ENCODE data around the gene ADCY9. TPM values are rescaled to one million over a fixed set of nuclear protein-coding genes. Genes with fewer than 3 reads are reported as not detected.
"Not testable (repeated sequence)": the region's sequence is repeated elsewhere in the genome, so short reads cannot be mapped to it uniquely, and the experiment has no call there.

The ADCY9 gene
- polyA plus RNA-seq, 3 donors: 7.0 to 8.4 (median 8.2) TPM

DNA sequence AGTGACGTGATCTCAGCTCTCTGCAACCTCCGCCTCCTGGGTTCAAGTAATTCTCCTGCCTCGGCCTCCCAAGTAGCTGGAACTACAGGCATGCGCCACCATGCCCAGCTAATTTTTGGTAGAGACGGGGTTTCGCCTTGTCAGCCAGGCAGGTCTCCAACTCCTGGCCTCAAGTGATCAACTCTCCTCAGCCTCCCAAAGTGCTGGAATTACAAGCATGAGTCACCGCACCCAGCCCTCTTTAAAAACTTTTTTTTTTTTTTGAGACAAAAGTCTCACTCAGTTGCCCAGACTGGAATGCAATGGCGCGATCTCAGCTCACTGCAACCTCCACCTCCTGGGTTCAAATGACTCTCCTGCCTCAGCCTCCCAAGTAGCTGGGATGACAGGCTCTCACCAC lies 43.1 kb downstream of the ADCY9 start:
- DNase-seq (ENCODE audit: low read depth in 3 of 3, low spot score in 2 of 3): not testable (repeated sequence)

DNA sequence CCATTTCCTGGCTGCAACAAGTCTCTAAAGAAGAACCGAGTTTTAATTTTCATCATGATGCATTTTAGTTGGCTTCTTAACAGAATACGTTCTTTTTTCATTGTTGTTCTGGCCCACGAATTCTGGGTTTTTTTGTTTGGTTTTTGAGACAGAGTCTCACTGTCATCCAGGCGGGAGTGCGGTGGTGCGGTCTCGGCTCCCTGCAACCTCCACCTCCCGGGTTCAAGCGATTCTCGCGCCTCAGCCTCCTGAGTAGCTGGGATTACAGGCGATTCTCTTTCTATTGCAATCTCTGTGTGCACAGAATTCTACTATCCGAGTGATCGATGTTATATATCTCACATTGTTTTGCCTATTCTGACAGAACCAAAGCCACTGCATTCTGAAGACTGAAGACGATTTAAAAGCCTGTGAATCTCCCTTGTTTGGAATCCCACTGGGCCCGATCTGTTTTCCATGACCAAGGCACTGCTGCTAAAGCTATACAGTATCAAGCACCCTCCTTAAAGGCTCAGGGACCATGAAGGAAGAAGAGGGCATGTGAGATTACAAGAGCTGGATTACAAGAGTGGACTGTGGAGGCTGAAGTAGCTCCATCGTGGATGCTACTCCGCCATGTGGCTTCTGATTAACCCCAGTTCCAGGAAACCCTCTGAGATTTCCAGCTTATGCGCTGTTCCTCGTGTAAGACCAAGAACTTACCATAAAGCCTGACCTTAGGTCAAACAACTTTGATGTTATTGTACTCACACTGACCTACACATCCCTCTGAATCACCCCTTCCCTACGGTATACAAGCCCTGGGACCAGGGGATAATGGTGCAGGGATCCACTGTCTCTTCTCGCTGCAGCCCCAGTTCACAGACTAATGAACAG lies 44.3 kb downstream of the ADCY9 start:
- no peak for DNase-seq (ENCODE audit: low read depth in 3 of 3, low spot score in 2 of 3)

DNA sequence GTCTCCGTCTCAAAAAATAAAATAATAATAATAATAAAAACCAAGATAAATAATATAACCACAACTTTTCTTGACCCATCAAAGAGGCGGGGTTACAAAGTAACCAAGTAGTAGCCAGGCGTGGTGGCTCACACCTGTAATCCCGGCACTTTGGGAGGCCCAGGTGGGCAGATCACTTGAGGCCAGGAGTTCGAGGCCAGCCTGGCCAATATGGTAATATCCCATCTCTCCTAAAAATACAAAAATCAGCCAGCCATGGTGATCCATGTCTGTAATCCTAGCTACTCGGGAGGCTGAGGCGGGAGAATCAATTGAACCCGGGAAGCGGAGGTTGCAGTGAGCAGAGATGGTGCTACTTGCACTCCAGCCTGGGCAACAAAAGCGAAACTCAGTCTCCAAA lies 45.3 kb downstream of the ADCY9 start:
- no peak for DNase-seq (ENCODE audit: low read depth in 3 of 3, low spot score in 2 of 3)

DNA sequence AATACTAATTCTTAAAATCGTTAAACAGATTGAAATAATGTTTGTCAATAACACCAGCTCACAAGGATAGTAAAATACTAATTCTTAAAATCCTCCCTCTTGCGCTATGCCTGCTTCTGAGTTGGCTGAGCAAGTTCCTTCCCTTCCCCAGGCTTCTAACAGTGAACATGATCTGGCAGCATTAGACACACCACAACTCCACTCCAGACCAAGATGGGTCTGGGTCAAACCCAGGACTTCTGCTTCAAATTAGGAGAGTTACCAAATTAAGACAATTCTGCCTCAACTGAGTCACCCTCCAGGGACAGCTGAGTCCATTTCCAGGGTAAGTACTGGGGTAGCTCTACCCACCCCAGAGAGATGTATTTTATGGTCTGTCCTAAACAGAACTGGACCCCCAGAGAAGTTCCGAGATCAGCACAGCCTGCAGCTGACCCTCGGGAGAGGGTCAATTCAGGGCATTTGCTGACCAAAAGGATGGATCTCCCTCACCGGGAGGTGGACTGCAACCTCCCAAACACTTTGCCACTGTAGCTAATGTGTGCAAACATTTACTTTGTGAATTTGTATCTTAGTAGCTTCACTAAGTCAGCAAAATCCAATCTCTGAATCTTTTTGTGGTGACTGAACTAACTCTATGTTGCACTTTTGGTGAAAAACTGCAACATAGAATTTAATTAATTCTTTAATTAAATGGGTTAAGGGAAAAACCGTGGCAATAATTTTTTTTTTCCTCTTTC lies 48.8 kb downstream of the ADCY9 start:
- DNase-seq (ENCODE audit: low read depth in 3 of 3, low spot score in 2 of 3): no peak

DNA sequence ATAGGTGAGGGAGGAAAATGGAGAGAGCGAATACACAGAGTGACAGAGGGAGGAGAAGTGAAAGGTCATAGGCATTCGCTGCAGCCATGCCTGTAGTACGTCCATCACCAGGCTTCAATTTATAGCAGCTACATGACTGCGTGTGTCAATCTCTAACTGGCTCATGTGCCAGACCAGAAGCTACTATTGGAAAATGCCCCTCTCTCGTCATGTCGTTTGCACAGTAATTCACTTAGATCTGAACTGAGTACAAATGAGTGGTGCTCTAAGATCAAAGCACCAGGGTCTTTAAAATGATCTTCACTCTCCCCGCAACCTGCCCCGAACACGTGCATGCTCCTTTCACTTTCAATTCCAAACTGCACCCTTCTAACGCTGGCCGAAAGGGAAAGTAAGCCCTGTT lies 51.3 kb downstream of the ADCY9 start:
- no peak for DNase-seq (ENCODE audit: low read depth in 3 of 3, low spot score in 2 of 3)

DNA sequence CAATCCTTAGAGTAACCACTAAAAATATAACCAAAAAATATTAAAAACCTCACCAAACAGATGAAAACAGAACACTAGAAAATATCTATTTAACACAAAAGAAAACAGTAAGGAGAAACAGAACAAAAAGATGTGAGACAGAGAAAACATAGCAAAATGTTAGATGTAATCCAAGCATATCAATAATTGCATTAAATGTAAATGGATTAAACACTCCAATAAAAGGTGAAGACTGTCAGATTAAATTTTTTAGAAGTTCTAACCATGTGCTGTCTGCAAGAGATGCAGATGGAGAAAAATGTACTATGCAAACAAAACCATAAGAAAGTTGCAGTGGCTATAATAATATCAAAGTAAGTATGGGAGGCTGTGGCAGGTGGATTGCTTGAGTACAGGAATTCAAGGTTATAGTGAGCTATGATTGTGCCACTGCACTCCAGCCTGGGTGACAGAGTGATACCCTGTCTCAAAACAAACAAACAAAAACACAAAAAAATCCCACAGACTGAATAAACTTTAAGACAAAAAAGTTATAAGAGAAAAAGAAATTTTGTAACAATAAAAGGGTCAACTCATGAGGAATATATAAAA lies 53.9 kb downstream of the ADCY9 start:
- no peak for DNase-seq (ENCODE audit: low read depth in 3 of 3, low spot score in 2 of 3)

DNA sequence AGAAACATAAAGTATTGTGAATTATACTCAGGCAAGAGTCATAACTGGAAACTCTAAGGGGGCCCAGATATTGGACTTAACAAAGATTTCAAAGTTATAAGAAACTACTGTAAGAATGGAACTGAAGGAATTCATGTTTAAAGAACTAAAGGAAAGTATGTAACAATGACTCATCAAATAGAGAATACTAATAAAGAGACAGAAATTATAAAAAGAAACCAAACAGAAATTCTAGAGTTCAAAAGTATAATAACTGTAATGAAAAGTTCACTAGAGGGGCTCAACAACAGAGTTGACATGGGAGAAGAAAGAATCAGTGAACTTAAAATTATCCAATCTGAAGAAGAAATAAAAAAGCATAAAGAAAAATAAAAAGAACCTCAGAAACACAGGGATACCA lies 55.4 kb downstream of the ADCY9 start:
- DNase-seq (ENCODE audit: low read depth in 3 of 3, low spot score in 2 of 3): no peak

DNA sequence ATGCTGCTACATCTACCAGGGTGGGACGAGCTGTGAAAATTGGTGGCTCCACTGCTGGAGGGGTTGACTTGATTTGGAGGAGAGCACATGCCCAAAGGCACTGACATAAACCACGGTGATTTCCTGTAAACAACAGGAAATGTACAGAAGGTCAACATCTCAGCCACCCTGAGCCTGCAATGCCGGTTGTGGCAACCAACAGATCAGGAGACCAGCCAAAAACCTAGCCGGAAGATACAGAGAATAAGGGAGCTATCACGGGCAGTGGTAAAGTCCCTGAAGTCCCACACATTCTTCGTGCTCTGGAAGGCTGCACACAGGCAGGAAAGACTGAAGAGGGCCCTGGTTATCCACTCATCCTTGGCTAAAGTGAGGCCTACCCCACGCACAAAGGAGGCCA lies 56.2 kb downstream of the ADCY9 start:
- DNase-seq (ENCODE audit: low read depth in 3 of 3, low spot score in 2 of 3): no peak

DNA sequence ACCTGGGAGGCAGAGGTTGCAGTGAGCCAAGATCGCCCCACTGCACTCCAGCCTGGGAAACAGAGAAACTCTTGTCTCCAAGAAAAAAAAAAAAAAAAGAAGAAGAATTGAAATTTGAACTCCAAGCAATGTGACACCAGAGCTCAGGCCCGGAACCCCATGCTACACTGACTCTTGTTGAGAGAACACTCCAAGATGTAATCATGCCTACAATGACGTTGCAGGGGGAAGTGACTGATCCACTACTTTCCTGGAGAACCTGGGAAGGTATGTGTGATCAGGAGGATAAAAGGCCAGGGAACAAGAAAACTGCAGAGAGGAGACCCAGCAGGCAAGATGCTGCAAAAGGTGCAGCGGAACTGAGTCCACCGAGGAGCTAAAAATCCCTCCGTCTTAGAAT lies 57.9 kb downstream of the ADCY9 start:
- no peak for DNase-seq (ENCODE audit: low read depth in 3 of 3, low spot score in 2 of 3)

DNA sequence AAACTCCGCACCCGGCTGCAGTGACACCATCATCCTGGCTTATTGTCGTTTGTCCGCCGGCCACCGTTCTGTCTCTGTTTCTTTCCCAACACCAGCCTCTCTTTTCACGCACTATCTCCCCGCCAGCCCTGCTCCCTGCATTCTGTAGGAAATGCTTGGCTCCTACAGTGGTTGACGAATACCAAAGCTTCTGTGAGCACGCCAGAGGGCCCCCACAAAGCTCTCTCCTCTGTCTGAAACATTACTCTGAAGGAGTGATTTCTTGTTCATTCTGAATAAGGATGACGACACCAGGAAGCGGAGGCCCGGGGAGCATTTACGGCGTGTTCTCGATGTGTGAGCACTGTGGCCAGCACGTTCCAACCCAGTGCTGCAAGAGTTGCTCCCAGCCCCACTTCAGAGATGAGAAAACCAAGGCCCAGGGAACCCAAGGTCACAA lies 58.8 kb downstream of the ADCY9 start:
- DNase-seq (ENCODE audit: low read depth in 3 of 3, low spot score in 2 of 3): no peak

DNA sequence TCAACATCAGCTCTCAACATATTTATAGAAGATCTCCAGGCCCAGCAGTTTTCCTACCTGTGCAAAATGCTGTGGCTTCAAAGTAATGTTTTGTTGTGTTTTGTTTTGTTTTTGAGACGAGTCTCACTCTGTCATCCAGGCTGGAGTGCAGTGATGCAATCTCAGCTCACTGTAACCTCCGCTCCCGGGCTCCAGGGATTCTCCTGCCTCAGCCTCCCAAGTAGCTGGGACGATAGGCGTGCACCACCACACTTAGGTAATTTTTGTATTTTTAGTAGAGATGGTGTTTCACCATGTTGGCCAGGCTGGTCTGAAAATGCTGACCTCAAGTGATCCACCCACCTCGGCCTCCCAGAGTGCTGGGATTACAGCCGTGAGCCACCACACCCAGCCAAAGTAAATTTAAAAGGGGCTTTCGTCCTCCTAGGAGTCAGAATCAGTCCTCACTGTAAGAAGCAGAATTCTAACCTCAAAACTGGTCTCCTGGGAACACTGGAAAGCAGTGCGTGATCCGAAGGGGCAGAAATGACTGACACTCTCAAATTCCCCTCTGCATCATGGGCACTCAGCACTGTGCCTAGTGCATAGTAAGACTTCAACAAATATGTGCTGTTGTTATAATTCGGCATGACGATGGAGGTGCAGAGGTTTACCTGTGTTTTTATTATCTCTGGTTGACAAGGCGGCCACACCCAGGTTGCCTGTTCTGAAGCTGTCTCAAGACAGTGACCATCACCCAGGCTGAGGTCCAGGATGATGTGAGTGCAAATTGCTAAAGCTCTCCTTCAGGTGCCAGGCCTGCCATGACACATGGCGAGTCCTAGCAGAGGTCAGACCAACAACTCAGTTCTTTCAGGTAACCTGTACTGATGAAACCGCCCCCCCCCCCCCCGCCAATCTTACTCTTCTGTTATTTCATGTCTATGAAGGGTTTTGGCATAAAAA lies 59.8 kb downstream of the ADCY9 start:
- no peak for DNase-seq (ENCODE audit: low read depth in 3 of 3, low spot score in 2 of 3)

DNA sequence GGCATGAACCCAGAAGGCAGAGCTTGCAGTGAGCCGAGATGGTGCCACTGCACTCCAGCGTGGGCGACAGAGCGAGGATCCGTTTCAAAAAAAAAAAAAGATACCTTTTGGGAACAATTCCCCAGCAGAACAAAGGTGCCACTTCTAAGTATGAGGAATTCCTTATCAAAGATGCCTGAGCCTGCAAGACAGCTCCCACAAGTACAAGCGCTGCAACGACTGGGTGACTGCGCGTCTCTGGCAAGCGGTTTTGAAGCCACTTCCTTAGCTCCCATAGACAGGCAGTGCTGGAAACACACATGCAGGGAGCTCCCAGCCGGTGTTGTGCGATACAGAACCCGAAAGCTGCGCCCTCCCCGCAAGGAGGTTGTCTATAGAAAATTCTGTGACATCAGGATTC lies 60.5 kb downstream of the ADCY9 start:
- DNase-seq (ENCODE audit: low read depth in 3 of 3, low spot score in 2 of 3): no peak

DNA sequence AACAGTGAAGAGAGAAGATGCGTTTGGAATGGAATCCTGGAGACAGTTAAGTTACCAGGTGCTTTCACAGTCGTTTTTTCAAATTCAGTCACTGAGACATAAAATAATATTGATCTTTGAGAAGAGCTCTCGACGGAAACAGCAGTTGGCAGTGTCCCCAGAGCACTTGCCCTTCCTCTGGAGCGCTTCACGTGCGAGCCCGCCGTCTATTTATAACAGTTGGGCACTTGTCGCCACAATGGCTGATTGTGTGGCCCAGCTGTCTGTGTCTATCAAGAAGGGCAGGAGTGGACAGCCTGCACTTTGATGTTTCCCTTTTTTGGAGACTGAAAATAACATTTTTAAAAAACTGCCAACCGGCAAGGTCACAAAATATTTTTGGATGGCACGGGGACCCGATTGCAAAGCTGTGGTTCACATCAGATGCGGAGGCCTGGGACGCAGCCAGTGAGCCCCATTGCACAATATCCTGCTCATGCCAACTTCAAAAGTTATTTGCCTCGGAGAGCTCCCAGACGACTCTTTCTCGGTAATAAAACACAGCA lies 62.9 kb downstream of the ADCY9 start:
- DNase-seq (ENCODE audit: low read depth in 3 of 3, low spot score in 2 of 3): no peak

DNA sequence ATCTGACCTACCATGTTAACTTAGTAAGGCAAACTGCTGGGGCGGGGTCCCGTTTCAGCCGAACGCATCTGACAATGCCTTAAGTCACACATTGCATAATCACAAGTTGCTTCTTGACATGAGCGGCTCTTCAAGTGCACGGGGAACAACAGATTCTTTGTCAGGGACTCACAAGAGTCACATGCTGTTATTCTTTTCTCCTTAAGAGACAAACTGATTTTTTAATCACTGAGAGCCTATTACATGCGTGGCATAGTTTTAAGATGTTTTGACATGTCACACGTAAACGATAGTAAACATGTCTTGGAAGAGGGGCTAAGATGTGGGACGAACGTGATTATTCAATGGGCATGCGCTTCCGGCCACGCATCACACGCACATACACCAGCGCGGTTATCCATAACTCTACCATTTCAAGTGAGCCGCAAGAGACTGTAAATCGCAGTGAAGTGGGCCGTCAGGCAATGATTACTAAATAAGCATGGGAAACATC lies 63.4 kb downstream of the ADCY9 start:
- no peak for DNase-seq (ENCODE audit: low read depth in 3 of 3, low spot score in 2 of 3)

DNA sequence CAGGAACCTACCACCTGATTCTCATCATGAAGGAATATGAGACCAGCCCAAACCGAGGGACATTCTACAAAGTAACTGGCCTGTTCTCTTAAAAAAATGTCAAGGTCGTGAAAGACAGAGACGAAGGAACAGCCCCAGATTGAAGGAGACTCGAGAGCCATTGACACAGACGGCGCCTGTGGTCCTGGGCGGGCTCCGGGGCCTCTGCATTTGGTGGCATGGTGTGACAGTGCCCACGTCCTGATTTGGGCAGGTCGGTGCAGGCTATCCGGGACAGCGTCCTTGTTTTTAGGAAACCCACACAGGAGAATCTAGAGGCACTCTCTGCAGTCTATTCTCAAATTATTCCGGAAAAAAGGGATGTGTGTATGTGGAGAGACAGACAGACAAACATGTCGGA lies 64.1 kb downstream of the ADCY9 start:
- no peak for DNase-seq (ENCODE audit: low read depth in 3 of 3, low spot score in 2 of 3)

DNA sequence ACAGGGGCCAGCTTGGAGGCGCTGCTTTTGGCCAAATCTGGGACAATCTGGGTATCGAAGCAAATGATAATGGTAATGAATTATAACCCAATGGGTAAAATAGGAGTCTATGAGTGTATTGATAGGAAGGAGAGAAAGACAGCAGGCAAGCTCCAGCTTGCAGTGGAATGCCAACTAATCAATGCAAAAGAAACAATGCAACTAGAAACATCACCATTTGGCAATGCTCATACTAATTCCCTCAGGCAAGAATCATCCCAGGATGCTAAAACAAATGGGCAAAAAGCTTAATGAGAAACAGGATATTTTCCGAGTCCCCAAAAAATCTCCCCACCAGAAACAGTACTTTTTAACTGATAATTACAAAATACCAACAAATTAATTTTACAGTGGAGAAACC lies 64.7 kb downstream of the ADCY9 start:
- DNase-seq (ENCODE audit: low read depth in 3 of 3, low spot score in 2 of 3): no peak

DNA sequence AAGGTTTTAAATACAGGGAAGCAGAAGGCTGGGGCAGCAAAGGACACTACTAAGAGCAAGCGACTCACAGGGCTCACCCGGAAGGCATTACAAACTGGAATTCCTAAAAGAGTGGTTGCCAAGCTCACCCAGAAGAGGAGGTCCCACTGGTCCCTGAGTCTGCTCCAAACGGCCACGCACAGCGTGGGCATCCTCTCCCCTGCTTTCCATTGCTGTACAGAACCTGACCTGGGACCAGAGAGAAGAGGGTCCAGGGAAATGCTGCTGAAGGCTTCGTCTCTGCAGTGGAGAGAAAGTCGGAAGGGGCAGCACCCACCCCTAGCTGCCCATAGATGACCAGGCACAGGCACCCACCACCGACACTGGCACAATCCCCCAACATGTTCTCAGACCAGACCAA lies 67.2 kb downstream of the ADCY9 start:
- DNase-seq (ENCODE audit: low read depth in 3 of 3, low spot score in 2 of 3): no peak

DNA sequence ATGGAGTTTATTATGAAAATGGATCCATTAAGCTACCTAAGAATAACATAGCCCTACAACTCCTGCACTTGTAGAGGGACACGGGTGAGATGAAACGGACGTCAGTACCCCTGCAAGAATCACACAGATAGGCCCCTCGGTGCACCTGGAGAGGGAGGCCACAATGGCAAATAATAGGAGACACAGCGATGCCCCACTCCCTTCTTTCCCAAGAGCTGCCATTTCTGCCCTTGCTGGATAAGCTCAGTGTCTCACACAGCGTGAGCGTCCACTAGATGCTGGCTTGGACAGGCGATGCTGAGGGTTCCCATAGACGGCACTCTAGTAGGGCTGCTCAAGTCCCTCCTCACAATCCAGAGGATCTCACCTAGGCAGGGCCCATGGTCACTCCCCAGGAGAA lies 67.8 kb downstream of the ADCY9 start:
- DNase-seq (ENCODE audit: low read depth in 3 of 3, low spot score in 2 of 3): no peak

DNA sequence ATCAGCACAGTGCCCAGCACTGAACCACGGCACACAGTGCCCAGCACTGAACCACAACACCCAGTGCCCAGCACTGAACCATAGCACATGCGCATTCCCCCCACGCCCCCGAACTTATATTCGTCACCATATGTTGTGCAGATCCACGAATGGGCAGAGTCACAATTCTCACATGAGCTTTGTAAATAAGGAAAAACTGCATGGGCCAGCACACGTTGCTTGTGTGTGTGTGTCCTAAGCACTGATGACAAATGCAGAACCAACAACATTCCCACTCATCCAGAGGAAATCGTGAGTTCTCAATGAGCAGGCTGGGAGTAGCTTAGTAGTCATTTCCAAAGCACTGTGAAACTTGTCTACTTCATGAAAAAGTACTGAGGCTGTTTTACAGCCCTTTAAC lies 70.0 kb downstream of the ADCY9 start:
- DNase-seq (ENCODE audit: low read depth in 3 of 3, low spot score in 2 of 3): no peak

DNA sequence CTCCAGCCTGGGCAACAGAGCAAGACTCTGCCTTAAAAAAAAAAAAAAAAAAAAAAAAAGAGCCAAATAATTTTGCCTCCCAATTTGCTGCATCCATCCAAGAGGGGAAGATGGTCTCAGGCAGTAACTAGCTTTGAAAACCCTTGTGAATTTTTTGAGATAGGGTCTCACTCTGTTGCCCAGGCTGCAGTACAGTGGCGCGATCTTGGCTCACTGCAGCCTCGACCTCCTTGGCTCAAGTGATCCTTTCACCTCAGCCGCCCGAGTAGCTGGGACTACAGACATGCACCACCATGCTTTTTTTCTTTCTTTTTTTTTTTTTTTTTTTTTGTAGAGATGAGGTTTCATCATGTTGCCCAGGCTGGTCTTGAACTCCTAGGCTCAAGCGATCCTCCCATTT lies 70.7 kb downstream of the ADCY9 start:
- not testable (repeated sequence) for DNase-seq (ENCODE audit: low read depth in 3 of 3, low spot score in 2 of 3)
